AG09319 (cell line): Measurements from ENCODE around the gene PDK4.

Experiments
- DNase-seq: peaks from one replicate; pipeline ENCODE4 v3.0.0-alpha.2; 2010; ENCODE audit warnings: low read depth; ENCODE audit errors: extremely low read depth
- TF ChIP-seq, protein P1 (sequence below): IDR thresholded peaks from 2 replicates; pipeline ENCODE4 v1.5.1; 2011; ENCODE audit warnings: low read depth, mild to moderate bottlenecking, inconsistent platforms, low read length, moderate library complexity

PDK4 gene

DNA sequence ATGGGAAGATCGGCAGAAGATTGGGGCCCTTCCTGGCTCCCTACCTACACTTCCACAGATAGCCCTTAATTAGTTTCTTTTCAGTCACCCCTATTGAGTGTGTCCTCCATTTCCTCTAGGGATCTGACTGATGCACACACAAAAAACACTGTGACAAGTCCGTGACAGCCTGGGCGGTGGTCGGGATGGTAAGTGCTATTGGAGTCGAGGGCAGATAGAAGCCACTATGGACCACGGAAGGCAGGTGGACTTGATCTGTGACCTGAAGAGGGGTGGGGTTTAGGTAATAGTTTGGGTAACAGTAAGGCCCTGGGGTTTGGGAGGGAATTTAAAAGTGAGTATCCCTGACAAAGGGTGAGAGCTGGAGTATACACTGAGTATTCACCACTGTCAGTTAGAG, 53.0 kb downstream of the PDK4 start:
- TF ChIP-seq, protein P1, sequence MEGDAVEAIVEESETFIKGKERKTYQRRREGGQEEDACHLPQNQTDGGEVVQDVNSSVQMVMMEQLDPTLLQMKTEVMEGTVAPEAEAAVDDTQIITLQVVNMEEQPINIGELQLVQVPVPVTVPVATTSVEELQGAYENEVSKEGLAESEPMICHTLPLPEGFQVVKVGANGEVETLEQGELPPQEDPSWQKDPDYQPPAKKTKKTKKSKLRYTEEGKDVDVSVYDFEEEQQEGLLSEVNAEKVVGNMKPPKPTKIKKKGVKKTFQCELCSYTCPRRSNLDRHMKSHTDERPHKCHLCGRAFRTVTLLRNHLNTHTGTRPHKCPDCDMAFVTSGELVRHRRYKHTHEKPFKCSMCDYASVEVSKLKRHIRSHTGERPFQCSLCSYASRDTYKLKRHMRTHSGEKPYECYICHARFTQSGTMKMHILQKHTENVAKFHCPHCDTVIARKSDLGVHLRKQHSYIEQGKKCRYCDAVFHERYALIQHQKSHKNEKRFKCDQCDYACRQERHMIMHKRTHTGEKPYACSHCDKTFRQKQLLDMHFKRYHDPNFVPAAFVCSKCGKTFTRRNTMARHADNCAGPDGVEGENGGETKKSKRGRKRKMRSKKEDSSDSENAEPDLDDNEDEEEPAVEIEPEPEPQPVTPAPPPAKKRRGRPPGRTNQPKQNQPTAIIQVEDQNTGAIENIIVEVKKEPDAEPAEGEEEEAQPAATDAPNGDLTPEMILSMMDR, result no peak
- no peak for DNase-seq

DNA sequence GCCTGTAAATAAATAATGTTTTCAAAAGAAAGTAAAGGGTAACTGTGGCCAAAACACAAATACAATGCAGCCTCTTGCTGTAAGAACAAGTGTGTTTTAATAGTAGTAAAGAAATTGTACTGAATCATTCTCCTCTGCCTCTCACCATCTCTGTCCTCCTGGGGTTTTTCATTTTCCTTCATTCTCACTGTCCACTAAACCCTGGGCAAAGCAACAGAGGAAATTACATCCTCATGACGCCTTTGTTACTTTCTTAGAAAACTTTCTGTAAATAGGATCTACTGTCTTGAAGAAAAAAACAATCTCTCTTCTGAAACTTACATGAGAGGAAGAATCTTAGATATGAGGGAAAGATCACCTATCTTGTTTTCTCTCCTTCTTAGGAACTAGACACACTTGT, 56.0 kb downstream of the PDK4 start:
- no peak for DNase-seq
- TF ChIP-seq, protein P1, result no peak

DNA sequence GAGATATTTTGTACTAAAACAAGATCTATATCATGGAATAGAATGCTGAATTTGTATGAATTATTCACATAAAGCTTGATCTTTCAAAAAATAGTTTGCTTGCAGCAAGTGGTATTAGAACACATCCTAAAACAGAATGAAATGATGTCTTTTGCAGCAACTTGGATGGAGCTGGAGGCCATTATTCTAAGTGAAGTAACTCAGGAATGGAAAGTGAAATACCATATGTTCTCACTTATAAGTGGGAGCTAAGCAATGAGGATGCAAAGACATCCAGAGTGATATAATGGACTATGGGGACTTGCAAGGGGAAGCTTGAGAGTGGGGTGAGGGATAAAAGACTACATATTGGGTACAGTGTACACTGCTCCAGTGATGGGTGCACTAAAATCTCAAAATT, 56.9 kb downstream of the PDK4 start:
- TF ChIP-seq, protein P1, result no peak
- no peak for DNase-seq

DNA sequence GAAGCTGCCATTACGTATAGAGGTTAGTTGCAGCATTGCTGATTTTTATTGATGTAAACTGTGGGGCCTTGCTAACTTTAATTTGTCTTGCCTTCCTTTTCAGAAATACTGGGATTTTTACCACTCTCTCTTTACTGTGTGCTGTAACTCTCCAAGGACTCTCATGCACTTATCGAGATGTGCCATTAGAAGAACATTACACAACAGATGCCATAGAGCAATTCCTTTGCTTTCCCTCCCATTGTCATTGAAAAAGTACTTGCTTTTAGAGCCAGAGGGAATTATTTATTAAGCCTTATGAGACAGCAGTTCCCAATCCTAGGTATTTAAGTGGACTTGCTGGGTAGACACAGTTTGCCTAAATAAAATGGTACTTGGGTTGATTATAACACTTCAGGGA, 58.8 kb downstream of the PDK4 start:
- TF ChIP-seq, protein P1, result no peak
- DNase-seq, result no peak

DNA sequence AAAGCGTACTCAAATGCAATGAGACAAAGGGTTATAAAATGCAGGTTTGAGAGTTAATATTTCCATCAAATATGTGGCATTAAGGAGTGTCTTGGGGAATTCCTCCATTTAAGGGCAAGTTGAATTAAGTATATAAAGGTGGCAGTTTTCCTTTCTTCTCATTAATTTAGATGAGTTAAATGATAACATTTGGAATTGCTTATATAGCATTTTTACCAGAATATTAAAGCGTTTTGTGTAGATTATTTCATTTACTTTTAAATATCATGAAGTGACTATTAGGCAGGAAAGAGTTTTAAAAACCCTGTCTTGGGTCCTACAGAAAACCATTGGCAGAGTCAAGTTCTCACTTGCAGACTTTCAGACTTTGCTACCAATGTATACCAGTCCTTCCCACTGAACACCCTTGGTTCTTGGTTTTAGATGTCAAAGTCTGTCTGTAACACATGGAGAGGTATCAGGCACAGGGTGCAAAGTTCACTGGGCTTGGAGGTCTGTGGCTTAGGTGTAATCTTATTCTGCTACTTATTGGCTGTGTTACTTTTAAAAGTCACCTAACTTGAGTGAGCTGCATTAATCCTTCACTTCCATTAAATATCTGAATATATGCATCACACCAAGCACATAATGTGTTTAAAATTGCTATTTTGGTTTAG, 59.5 kb downstream of the PDK4 start:
- no peak for DNase-seq
- TF ChIP-seq, protein P1, result no peak

DNA sequence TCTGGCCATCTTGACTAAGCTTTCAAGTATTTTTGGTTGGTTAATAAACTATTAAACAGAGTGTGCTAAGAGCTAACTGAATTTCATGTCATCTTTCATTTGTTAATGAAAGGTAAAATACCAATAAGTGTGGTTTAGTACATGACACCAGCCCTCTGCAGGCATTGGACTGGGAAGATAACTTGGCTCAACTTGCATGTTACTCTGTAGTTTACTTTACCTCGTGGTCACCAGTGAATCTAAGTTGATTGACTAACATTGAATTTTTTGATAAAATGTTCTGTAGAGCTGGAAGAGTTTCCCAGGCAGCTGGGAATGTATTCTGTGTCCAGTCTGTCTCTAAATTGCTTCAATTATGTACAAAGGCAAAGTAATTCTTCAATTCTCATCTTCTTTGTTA, 60.7 kb downstream of the PDK4 start:
- TF ChIP-seq, protein P1, result no peak
- no peak for DNase-seq

DNA sequence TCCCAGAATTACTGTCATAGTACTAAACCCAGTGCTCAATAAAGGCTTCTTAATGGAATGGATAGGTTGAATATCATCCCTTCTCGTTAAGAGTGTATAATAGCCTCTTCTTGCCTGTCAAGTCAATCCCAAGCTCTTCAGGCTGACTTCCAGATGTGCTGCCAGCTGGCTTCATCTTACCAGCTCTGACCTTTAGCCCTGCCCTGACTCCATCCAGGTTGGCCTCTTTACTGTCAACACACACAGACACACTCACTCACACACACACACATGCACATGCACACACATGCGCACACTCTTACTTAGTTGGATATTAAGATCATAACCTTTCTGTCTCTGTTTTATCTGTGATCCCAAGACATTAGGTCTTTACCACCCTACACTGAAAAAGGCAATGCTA, 61.5 kb downstream of the PDK4 start:
- no peak for DNase-seq
- TF ChIP-seq, protein P1, result no peak
